K562 (cell line): ENCODE data around the gene CCDC116.

Experiments
- BHLHE40 ChIP-seq: IDR thresholded peaks from 2 replicates; pipeline ENCODE4 v1.6.1; 2011; ENCODE audit warnings: low read length, improper control_type of control experiment
- TF ChIP-seq, protein P1 (sequence below), 3 experiments: IDR thresholded peaks in 2 of 3; conservative IDR thresholded peaks in 1 of 3; 2 replicates each; pipeline ENCODE4 v1.5.1; 2011 to 2012; ENCODE audit warnings: low read length in 3 of 3, mild to moderate bottlenecking in 3 of 3, control low read depth in 2 of 3, improper control_type of control experiment in 1 of 3, inconsistent platforms in 1 of 3, low read depth in 1 of 3, mixed read lengths in 1 of 3, moderate library complexity in 1 of 3; ENCODE audit not compliant: insufficient read depth in 2 of 3
- TF ChIP-seq, protein P2 (sequence below): fragments of 250-450 bp; sonication (Bioruptor Pico); IDR thresholded peaks from 2 replicates; pipeline ENCODE4 v1.8.0; 2022; ENCODE audit warnings: moderate library complexity, mild to moderate bottlenecking, inconsistent platforms

DNA sequence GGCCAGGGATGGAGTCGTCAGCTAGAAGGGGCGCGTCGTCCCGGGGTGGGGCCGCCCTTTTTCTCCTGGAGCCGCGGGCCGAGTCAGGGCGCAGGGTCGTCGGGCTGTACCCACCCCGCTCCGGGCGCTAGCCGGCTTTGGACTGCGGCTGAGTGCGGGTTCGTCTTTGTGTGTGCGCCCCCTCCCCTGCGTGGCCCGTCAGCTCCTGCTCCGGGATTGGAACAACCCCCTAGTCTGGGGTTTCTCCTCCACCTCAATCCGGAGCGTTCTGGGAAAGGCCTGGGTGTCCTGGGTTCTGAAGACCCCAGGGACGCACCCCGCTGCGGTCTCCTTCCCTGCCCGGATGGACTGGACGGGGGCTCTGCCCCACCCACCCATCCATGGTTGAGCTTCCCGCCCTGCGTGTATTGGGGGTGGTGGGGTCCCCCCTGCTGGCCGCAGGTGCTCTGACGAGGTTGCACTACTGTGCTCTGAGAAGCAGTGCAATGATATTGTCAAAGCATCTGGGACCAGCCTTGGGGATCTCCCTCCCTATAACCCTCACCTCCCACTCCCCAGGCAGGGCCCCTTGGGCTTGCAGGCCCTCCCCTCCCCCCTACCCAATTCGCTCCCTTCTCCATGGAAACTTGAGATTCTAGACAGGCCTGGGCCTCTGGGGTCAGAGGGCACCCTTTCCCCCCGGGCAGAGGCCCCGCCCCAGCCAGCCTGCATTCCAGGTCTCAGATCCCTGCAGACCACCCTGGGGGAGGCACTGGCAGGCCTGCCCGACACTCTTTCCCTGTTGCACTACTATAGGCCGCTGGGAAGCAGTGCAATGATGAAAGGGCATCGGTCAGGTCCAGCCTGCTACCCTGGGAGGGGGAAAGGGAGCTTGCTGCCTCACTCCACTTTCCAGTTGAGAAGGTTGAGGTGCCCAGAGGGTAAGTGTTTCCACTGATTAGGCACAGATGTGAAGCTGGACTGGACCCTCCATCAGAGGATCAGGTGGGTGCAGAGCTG, 20.3 kb downstream of the CCDC116 start:
- 0 out of 2 replicates have a peak, but pooled peaks have one; percentile 4 for TF ChIP-seq BHLHE40
- TF ChIP-seq, protein P1, sequence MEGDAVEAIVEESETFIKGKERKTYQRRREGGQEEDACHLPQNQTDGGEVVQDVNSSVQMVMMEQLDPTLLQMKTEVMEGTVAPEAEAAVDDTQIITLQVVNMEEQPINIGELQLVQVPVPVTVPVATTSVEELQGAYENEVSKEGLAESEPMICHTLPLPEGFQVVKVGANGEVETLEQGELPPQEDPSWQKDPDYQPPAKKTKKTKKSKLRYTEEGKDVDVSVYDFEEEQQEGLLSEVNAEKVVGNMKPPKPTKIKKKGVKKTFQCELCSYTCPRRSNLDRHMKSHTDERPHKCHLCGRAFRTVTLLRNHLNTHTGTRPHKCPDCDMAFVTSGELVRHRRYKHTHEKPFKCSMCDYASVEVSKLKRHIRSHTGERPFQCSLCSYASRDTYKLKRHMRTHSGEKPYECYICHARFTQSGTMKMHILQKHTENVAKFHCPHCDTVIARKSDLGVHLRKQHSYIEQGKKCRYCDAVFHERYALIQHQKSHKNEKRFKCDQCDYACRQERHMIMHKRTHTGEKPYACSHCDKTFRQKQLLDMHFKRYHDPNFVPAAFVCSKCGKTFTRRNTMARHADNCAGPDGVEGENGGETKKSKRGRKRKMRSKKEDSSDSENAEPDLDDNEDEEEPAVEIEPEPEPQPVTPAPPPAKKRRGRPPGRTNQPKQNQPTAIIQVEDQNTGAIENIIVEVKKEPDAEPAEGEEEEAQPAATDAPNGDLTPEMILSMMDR (IDR thresholded peaks at IDR 0.05 in 2 of 3, conservative IDR thresholded peaks at IDR 0.05 in 1 of 3; ENCODE audit: insufficient read depth in 2 of 3, low read depth in 1 of 3, low read length in 3 of 3), result peak in 2 of 3 experiments; percentile 52 to 60; a peak in 4 of 6 replicates
- TF ChIP-seq, protein P2, sequence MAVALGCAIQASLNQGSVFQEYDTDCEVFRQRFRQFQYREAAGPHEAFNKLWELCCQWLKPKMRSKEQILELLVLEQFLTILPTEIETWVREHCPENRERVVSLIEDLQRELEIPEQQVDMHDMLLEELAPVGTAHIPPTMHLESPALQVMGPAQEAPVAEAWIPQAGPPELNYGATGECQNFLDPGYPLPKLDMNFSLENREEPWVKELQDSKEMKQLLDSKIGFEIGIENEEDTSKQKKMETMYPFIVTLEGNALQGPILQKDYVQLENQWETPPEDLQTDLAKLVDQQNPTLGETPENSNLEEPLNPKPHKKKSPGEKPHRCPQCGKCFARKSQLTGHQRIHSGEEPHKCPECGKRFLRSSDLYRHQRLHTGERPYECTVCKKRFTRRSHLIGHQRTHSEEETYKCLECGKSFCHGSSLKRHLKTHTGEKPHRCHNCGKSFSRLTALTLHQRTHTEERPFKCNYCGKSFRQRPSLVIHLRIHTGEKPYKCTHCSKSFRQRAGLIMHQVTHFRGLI (CRISPR knock-in tag), result no peak
